Sigmoid colon (tissue), 7 donors: Measurements from ENCODE around the gene MINDY4B. TPM values are rescaled to one million over a fixed set of nuclear protein-coding genes. Genes with fewer than 3 reads are reported as not detected.

Source experiments
- DNase-seq: peaks from one replicate; pipeline ENCODE4 v3.0.0-alpha.2; 2019
- H3K27ac ChIP-seq, 4 donors: fragments of 200-600 bp; sonication (generic); one replicate each; pipeline ENCODE4 v1.5.1; 2016 to 2019; ENCODE audit warnings: mild to moderate bottlenecking in 1 of 4
- H3K27me3 ChIP-seq, 3 donors: fragments of 200-600 bp; sonication (generic); one replicate each; pipeline ENCODE4 v1.5.1; 2019; ENCODE audit warnings: mild to moderate bottlenecking in 1 of 3
- H3K36me3 ChIP-seq, 4 donors: fragments of 200-600 bp; sonication (generic); one replicate each; pipeline ENCODE4 v1.5.1; 2016 to 2019
- H3K4me1 ChIP-seq, 4 donors: fragments of 200-600 bp; sonication (generic); one replicate each; pipeline ENCODE4 v1.5.1; 2017 to 2019
- H3K4me3 ChIP-seq, 4 donors: fragments of 200-600 bp; sonication (generic); one replicate each; pipeline ENCODE4 v1.5.1; 2017 to 2019; ENCODE audit warnings: mild to moderate bottlenecking in 2 of 4, moderate library complexity in 1 of 4
- H3K9me3 ChIP-seq, 4 donors: fragments of 200-600 bp in 3 of 4; sonication (generic) in 3 of 4; one replicate each; pipeline versions ENCODE4 v1.5.1 to v1.6.1; 2013 to 2019
- CTCF ChIP-seq, 4 experiments: fragments of 450-650 bp in 3 of 4; fragments of 200-600 bp in 1 of 4; IDR thresholded peaks; one replicate each; pipeline ENCODE4 v1.5.1; 2016 to 2019; ENCODE audit warnings: antibody characterized with exemption in 4 of 4, mild to moderate bottlenecking in 3 of 4, moderate library complexity in 2 of 4
- EP300 ChIP-seq, 4 donors: sonication (generic); formaldehyde crosslinking; IDR thresholded peaks; one replicate each; pipeline ENCODE4 v1.6.1; 2017; ENCODE audit warnings: antibody characterized with exemption in 4 of 4
- POLR2A ChIP-seq, 2 donors: fragments of 450-650 bp; IDR thresholded peaks; one replicate each; pipeline ENCODE4 v1.6.1; 2016; ENCODE audit warnings: antibody characterized with exemption in 2 of 2, mild to moderate bottlenecking in 2 of 2, moderate library complexity in 2 of 2
- POLR2AphosphoS5 ChIP-seq, 4 donors: sonication (generic); formaldehyde crosslinking; IDR thresholded peaks; one replicate each; pipeline ENCODE4 v1.6.1; 2017; ENCODE audit warnings: antibody characterized with exemption in 4 of 4
- WGBS, 2 donors: extraction: QIAGEN DNeasy Blood & Tissue Kit; methylation state at CpG; one replicate each; pipeline ENCODE4 v1.1.7; 2013; 5-methylcytosine and 5-hydroxymethylcytosine counted together
- intact Hi-C: fragments of 100-400 bp; cut with DNase I; formaldehyde crosslinking; loops from one replicate; pipeline ENCODE4 v1.15.1; 2023
- polyA plus RNA-seq, 3 donors: library from polyadenylated mRNA; stranded (reverse); fragments of 200-250 nt; gene quantifications; one replicate each; pipeline ENCODE4 v1.2.3, GENCODE V29; 2013
- total RNA-seq, 4 donors: library from RNA; depleted of rRNA; stranded (reverse); fragments of >200 nt; gene quantifications; one replicate each; pipeline ENCODE4 v1.1.0, GENCODE V29; 2016
- donor health status: healthy with polysubstance abuse.
- donor health status: Bipolar disorder and iron deficiency.
- donor health status: healthy.

MINDY4B gene
- total and polyA plus RNA-seq, 7 donors = not detected

GRCh38 chr3:150925751-150926201 lies 20.5 kb upstream of the MINDY4B start:
- TF ChIP-seq EP300 (IDR thresholded peaks at IDR 0.05) (no peak), POLR2AphosphoS5 (IDR thresholded peaks at IDR 0.05) (no peak), CTCF (IDR thresholded peaks at IDR 0.05) (peak in 3 of 4 experiments; percentile 28 to 37 (median 36)), POLR2A (IDR thresholded peaks at IDR 0.05) (no peak)
- Histone ChIP-seq H3K27me3 (no peaks in the 10 kb centered on the region), H3K4me1 (peaks cover 0 to 5% (median 2%) of the 10 kb centered on the region in 4 donors), H3K4me3 (no peak overlapping the region), H3K36me3 (no peaks in the 10 kb centered on the region), H3K27ac (no peak overlapping the region), H3K9me3 (no peaks in the 10 kb centered on the region)
- 7 to 13% methylated on average over 14 of the region's 14 CpGs for WGBS, 2 donors
- no peak for DNase-seq
- intact Hi-C loops = loop anchor here (5.0 kb wide), 1 partner anchor 222 kb away; no protein-coding TSS in a partner anchor

- TF ChIP-seq POLR2AphosphoS5 (IDR thresholded peaks at IDR 0.05) = no peak
- TF ChIP-seq CTCF (IDR thresholded peaks at IDR 0.05) = no peak
- TF ChIP-seq POLR2A (IDR thresholded peaks at IDR 0.05) = no peak
- no peak for TF ChIP-seq EP300 (IDR thresholded peaks at IDR 0.05)
- no peak for DNase-seq
- WGBS, 2 donors = 55 to 79% methylated on average over 10 of the region's 10 CpGs
- Histone ChIP-seq H3K27ac (no peak overlapping the region), H3K9me3 (no peaks in the 10 kb centered on the region), H3K4me3 (no peak overlapping the region), H3K36me3 (no peaks in the 10 kb centered on the region), H3K27me3 (no peaks in the 10 kb centered on the region), H3K4me1 (peaks cover 0 to 5% (median 2%) of the 10 kb centered on the region in 4 donors)
- intact Hi-C loops = no loop called here
These were observed 17.4 kb upstream of the MINDY4B start for GRCh38 chr3:150922611-150923010.

GRCh38 chr3:150921209-150921608 lies 16.0 kb upstream of the MINDY4B start:
- no peak overlapping the region for H3K4me3 ChIP-seq
- DNase-seq = no peak
- intact Hi-C loops = no loop called here
- no peaks in the 10 kb centered on the region for H3K9me3 ChIP-seq
- TF ChIP-seq EP300 (IDR thresholded peaks at IDR 0.05) = no peak
- no peak for TF ChIP-seq POLR2AphosphoS5 (IDR thresholded peaks at IDR 0.05)
- TF ChIP-seq CTCF (IDR thresholded peaks at IDR 0.05) = no peak
- no peak for TF ChIP-seq POLR2A (IDR thresholded peaks at IDR 0.05)
- H3K27ac ChIP-seq = no peak overlapping the region
- no peaks in the 10 kb centered on the region for H3K36me3 ChIP-seq
- H3K27me3 ChIP-seq = no peaks in the 10 kb centered on the region
- peaks cover 0 to 5% (median 2%) of the 10 kb centered on the region in 4 donors for H3K4me1 ChIP-seq
- WGBS, 2 donors = 89 to 93% methylated on average over 4 of the region's 4 CpGs

- Histone ChIP-seq H3K27ac (no peak overlapping the region), H3K9me3 (no peaks in the 10 kb centered on the region), H3K27me3 (no peaks in the 10 kb centered on the region), H3K36me3 (no peaks in the 10 kb centered on the region), H3K4me1 (no peaks in the 10 kb centered on the region), H3K4me3 (no peak overlapping the region)
- no peak for DNase-seq
- intact Hi-C loops = no loop called here
- WGBS, 2 donors = 86 to 87% methylated on average over 2 of the region's 2 CpGs
- no peak for TF ChIP-seq POLR2AphosphoS5 (IDR thresholded peaks at IDR 0.05)
- no peak for TF ChIP-seq CTCF (IDR thresholded peaks at IDR 0.05)
- no peak for TF ChIP-seq EP300 (IDR thresholded peaks at IDR 0.05)
- no peak for TF ChIP-seq POLR2A (IDR thresholded peaks at IDR 0.05)
These were observed 15.0 kb upstream of the MINDY4B start for GRCh38 chr3:150920236-150920635.

- Histone ChIP-seq H3K27ac (no peak overlapping the region), H3K4me1 (no peaks in the 10 kb centered on the region), H3K9me3 (no peaks in the 10 kb centered on the region), H3K36me3 (no peaks in the 10 kb centered on the region), H3K4me3 (no peak overlapping the region), H3K27me3 (no peaks in the 10 kb centered on the region)
- TF ChIP-seq POLR2A (IDR thresholded peaks at IDR 0.05) (no peak), CTCF (IDR thresholded peaks at IDR 0.05) (no peak), POLR2AphosphoS5 (IDR thresholded peaks at IDR 0.05) (no peak), EP300 (IDR thresholded peaks at IDR 0.05) (no peak)
- WGBS, 2 donors = 66 to 74% methylated on average over 7 of the region's 7 CpGs
- DNase-seq = no peak
- intact Hi-C loops = no loop called here
These were observed 12.7 kb upstream of the MINDY4B start for GRCh38 chr3:150917951-150918350.
